ENCODE results near the gene ZDHHC1.
A peak's percentile ranks its signal among the peaks of the same experiment; 100 is the strongest.
"Not testable (repeated sequence)": the region's sequence is repeated elsewhere in the genome, so short reads cannot be mapped to it uniquely, and the experiment has no call there.

Gene ZDHHC1

GRCh38 chr16:67356396-67356795 lies 59.9 kb downstream of the ZDHHC1 start:
- no peak for ATAC-seq
- Mint-ChIP-seq H3K4me1 (peaks cover 6% of the 10 kb centered on the region), H3K27me3 (no peaks in the 10 kb centered on the region), H3K9me3 (no peaks in the 10 kb centered on the region), H3K4me3 (no peak overlapping the region), H3K27ac (no peak overlapping the region)
- no peak for DNase-seq

GRCh38 chr16:67352463-67352862 lies 63.8 kb downstream of the ZDHHC1 start:
- DNase-seq, H3K9me3 Mint-ChIP-seq, H3K4me1 Mint-ChIP-seq, ATAC-seq, H3K4me3 Mint-ChIP-seq, H3K27me3 Mint-ChIP-seq, H3K27ac Mint-ChIP-seq: not testable (repeated sequence)

- no peaks in the 10 kb centered on the region for H3K9me3 Mint-ChIP-seq
- ATAC-seq (no peak), DNase-seq (no peak)
- no peak overlapping the region for H3K4me3 Mint-ChIP-seq
- H3K27ac Mint-ChIP-seq, result peak overlapping the region in 1 of 2 donors; percentile 10
- no peaks in the 10 kb centered on the region for H3K4me1 Mint-ChIP-seq
- H3K27me3 Mint-ChIP-seq, result no peaks in the 10 kb centered on the region
Measured at GRCh38 chr16:67350324-67350723, 66.0 kb downstream of the ZDHHC1 start.

GRCh38 chr16:67349172-67349571 lies 67.1 kb downstream of the ZDHHC1 start:
- H3K9me3 Mint-ChIP-seq, result no peaks in the 10 kb centered on the region
- DNase-seq (no peak), ATAC-seq (peak; percentile 66)
- H3K4me3 Mint-ChIP-seq, result no peak overlapping the region
- no peaks in the 10 kb centered on the region for H3K27me3 Mint-ChIP-seq
- no peak overlapping the region for H3K27ac Mint-ChIP-seq
- no peaks in the 10 kb centered on the region for H3K4me1 Mint-ChIP-seq

- H3K27ac Mint-ChIP-seq, result no peak overlapping the region
- DNase-seq (no peak), ATAC-seq (no peak)
- no peaks in the 10 kb centered on the region for H3K27me3 Mint-ChIP-seq
- no peak overlapping the region for H3K4me3 Mint-ChIP-seq
- no peaks in the 10 kb centered on the region for H3K9me3 Mint-ChIP-seq
- no peaks in the 10 kb centered on the region for H3K4me1 Mint-ChIP-seq
Measured at GRCh38 chr16:67346341-67346740, 69.9 kb downstream of the ZDHHC1 start.

GRCh38 chr16:67345401-67345800 lies 70.9 kb downstream of the ZDHHC1 start:
- H3K4me3 Mint-ChIP-seq, result no peak overlapping the region
- H3K27me3 Mint-ChIP-seq, result no peaks in the 10 kb centered on the region
- H3K27ac Mint-ChIP-seq, result no peak overlapping the region
- ATAC-seq (no peak), DNase-seq (no peak)
- no peaks in the 10 kb centered on the region for H3K9me3 Mint-ChIP-seq
- H3K4me1 Mint-ChIP-seq, result no peaks in the 10 kb centered on the region
